Spleen (tissue), 7 donors: ENCODE data around the gene DCST1.

Experiments used
- POLR2A ChIP-seq, 3 donors: fragments of 450-650 bp; IDR thresholded peaks; one replicate each; pipeline ENCODE4 v1.5.1; 2017; ENCODE audit warnings: antibody characterized with exemption in 3 of 3, mild to moderate bottlenecking in 1 of 3
- POLR2AphosphoS5 ChIP-seq, 3 donors: sonication (generic); formaldehyde crosslinking; IDR thresholded peaks; one replicate each; pipeline ENCODE4 v1.5.1; 2017; ENCODE audit warnings: antibody characterized with exemption in 3 of 3
- TF ChIP-seq, protein P1 (sequence below), 11 experiments: fragments of 200-600 bp in 7 of 11; fragments of 450-650 bp in 4 of 11; sonication (generic) in 4 of 11; IDR thresholded peaks in 8 of 11; conservative IDR thresholded peaks in 3 of 11; 1 replicate in 7 of 11; 2 replicates in 4 of 11; pipeline versions ENCODE4 v1.4.0 to v1.8.0; 2016 to 2021; ENCODE audit warnings: antibody characterized with exemption in 11 of 11, inconsistent platforms in 4 of 11, mild to moderate bottlenecking in 1 of 11
- donor health status: DM: no; HTN: no; CAD: no; lungs with moderate emphysema.
- donor health status: DM: no; HTN: no; CAD: no.
- donor health status: DM: no; HTN: no; CAD: no.

DNA sequence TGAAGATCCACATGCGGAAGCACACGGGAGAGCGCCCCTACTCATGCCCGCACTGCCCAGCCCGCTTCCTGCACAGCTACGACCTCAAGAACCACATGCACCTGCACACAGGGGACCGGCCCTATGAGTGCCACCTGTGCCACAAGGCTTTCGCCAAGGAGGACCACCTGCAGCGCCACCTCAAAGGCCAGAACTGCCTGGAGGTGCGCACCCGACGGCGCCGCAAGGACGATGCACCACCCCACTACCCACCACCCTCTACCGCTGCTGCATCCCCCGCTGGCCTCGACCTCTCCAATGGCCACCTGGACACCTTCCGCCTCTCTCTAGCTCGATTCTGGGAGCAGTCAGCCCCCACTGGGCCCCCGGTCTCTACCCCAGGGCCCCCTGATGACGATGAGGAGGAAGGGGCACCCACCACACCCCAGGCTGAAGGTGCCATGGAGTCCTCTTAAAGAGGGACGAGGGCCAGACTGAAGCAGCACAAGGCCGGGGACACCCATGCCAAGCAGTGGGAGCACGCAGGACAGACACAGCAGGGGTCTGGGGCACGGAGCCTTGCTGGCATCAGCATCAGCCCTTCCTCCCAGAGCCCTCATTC, 17.3 kb upstream of the DCST1 start:
- TF ChIP-seq, protein P1, sequence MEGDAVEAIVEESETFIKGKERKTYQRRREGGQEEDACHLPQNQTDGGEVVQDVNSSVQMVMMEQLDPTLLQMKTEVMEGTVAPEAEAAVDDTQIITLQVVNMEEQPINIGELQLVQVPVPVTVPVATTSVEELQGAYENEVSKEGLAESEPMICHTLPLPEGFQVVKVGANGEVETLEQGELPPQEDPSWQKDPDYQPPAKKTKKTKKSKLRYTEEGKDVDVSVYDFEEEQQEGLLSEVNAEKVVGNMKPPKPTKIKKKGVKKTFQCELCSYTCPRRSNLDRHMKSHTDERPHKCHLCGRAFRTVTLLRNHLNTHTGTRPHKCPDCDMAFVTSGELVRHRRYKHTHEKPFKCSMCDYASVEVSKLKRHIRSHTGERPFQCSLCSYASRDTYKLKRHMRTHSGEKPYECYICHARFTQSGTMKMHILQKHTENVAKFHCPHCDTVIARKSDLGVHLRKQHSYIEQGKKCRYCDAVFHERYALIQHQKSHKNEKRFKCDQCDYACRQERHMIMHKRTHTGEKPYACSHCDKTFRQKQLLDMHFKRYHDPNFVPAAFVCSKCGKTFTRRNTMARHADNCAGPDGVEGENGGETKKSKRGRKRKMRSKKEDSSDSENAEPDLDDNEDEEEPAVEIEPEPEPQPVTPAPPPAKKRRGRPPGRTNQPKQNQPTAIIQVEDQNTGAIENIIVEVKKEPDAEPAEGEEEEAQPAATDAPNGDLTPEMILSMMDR (IDR thresholded peaks at IDR 0.05 in 8 of 11, conservative IDR thresholded peaks at IDR 0.05 in 3 of 11) = no peak
- TF ChIP-seq POLR2A (IDR thresholded peaks at IDR 0.05) = no peak
- peak; percentile 81 to 91 (median 81) for TF ChIP-seq POLR2AphosphoS5 (IDR thresholded peaks at IDR 0.05)
